ENCODE results near the gene UBAP1.
"Not testable (repeated sequence)": the region's sequence is repeated elsewhere in the genome, so short reads cannot be mapped to it uniquely, and the experiment has no call there.

UBAP1 gene

GRCh38 chr9:34227445-34227844 is 48.6 kb downstream of the UBAP1 start:
- H3K27ac ChIP-seq (ENCODE audit: low read length): no peak overlapping the region
- no peak overlapping the region for H3K9ac ChIP-seq (ENCODE audit: low read length in 2 of 2)
- H3K4me3 ChIP-seq (ENCODE audit: low read length in 2 of 2): no peak overlapping the region
- H3K36me3 ChIP-seq (ENCODE audit: control insufficient read depth in 2 of 2, insufficient read depth in 2 of 2, low read length in 2 of 2): peaks cover 0 to 2% of the 10 kb centered on the region in 2 donors
- H3K9me3 ChIP-seq (ENCODE audit: control insufficient read depth in 2 of 2, low read length in 2 of 2): no peaks in the 10 kb centered on the region
- H3K27me3 ChIP-seq (ENCODE audit: control insufficient read depth in 1 of 2, insufficient read depth in 2 of 2, low read length in 2 of 2): no peaks in the 10 kb centered on the region
- H3K4me1 ChIP-seq (ENCODE audit: control insufficient read depth, insufficient read depth, low read length): no peaks in the 10 kb centered on the region

GRCh38 chr9:34230556-34230955 is 51.7 kb downstream of the UBAP1 start:
- H3K27ac ChIP-seq (ENCODE audit: low read length): no peak overlapping the region
- H3K4me1 ChIP-seq (ENCODE audit: control insufficient read depth, insufficient read depth, low read length): no peaks in the 10 kb centered on the region
- H3K4me3 ChIP-seq (ENCODE audit: low read length in 2 of 2): no peak overlapping the region
- H3K27me3 ChIP-seq (ENCODE audit: control insufficient read depth in 1 of 2, insufficient read depth in 2 of 2, low read length in 2 of 2): no peaks in the 10 kb centered on the region
- H3K9me3 ChIP-seq (ENCODE audit: control insufficient read depth in 2 of 2, low read length in 2 of 2): no peaks in the 10 kb centered on the region
- H3K9ac ChIP-seq (ENCODE audit: low read length in 2 of 2): no peak overlapping the region
- no peaks in the 10 kb centered on the region for H3K36me3 ChIP-seq (ENCODE audit: control insufficient read depth in 2 of 2, insufficient read depth in 2 of 2, low read length in 2 of 2)

- no peak overlapping the region for H3K4me3 ChIP-seq (ENCODE audit: low read length in 2 of 2)
- H3K9ac ChIP-seq (ENCODE audit: low read length in 2 of 2): no peak overlapping the region
- H3K27ac ChIP-seq (ENCODE audit: low read length): no peak overlapping the region
- H3K9me3 ChIP-seq (ENCODE audit: control insufficient read depth in 2 of 2, low read length in 2 of 2): no peaks in the 10 kb centered on the region
- H3K4me1 ChIP-seq (ENCODE audit: control insufficient read depth, insufficient read depth, low read length): no peaks in the 10 kb centered on the region
- H3K27me3 ChIP-seq (ENCODE audit: control insufficient read depth in 1 of 2, insufficient read depth in 2 of 2, low read length in 2 of 2): no peaks in the 10 kb centered on the region
- peaks cover 4 to 6% of the 10 kb centered on the region in 2 donors for H3K36me3 ChIP-seq (ENCODE audit: control insufficient read depth in 2 of 2, insufficient read depth in 2 of 2, low read length in 2 of 2)
Measured at GRCh38 chr9:34232201-34232600, 53.4 kb downstream of the UBAP1 start.

- Histone ChIP-seq H3K9ac (ENCODE audit: low read length in 2 of 2) (no peak overlapping the region), H3K27ac (ENCODE audit: low read length) (no peak overlapping the region), H3K36me3 (ENCODE audit: control insufficient read depth in 2 of 2, insufficient read depth in 2 of 2, low read length in 2 of 2) (peaks cover 4 to 6% of the 10 kb centered on the region in 2 donors), H3K9me3 (ENCODE audit: control insufficient read depth in 2 of 2, low read length in 2 of 2) (no peaks in the 10 kb centered on the region), H3K4me1 (ENCODE audit: control insufficient read depth, insufficient read depth, low read length) (no peaks in the 10 kb centered on the region), H3K4me3 (ENCODE audit: low read length in 2 of 2) (no peak overlapping the region), H3K27me3 (ENCODE audit: control insufficient read depth in 1 of 2, insufficient read depth in 2 of 2, low read length in 2 of 2) (no peaks in the 10 kb centered on the region)
Measured at GRCh38 chr9:34233672-34234071, 54.8 kb downstream of the UBAP1 start.

GRCh38 chr9:34237836-34238235 is 59.0 kb downstream of the UBAP1 start:
- Histone ChIP-seq H3K9ac (ENCODE audit: low read length in 2 of 2) (no peak overlapping the region), H3K4me3 (ENCODE audit: low read length in 2 of 2) (no peak overlapping the region), H3K4me1 (ENCODE audit: control insufficient read depth, insufficient read depth, low read length) (no peaks in the 10 kb centered on the region), H3K27ac (ENCODE audit: low read length) (no peak overlapping the region), H3K9me3 (ENCODE audit: control insufficient read depth in 2 of 2, low read length in 2 of 2) (no peaks in the 10 kb centered on the region), H3K27me3 (ENCODE audit: control insufficient read depth in 1 of 2, insufficient read depth in 2 of 2, low read length in 2 of 2) (no peaks in the 10 kb centered on the region), H3K36me3 (ENCODE audit: control insufficient read depth in 2 of 2, insufficient read depth in 2 of 2, low read length in 2 of 2) (peaks cover 14 to 21% of the 10 kb centered on the region in 2 donors)

GRCh38 chr9:34240006-34240405 is 61.2 kb downstream of the UBAP1 start:
- peaks cover 17 to 21% of the 10 kb centered on the region in 2 donors for H3K36me3 ChIP-seq (ENCODE audit: control insufficient read depth in 2 of 2, insufficient read depth in 2 of 2, low read length in 2 of 2)
- H3K9ac ChIP-seq (ENCODE audit: low read length in 2 of 2): no peak overlapping the region
- no peaks in the 10 kb centered on the region for H3K9me3 ChIP-seq (ENCODE audit: control insufficient read depth in 2 of 2, low read length in 2 of 2)
- peaks cover 4% of the 10 kb centered on the region for H3K4me1 ChIP-seq (ENCODE audit: control insufficient read depth, insufficient read depth, low read length)
- no peak overlapping the region for H3K4me3 ChIP-seq (ENCODE audit: low read length in 2 of 2)
- no peaks in the 10 kb centered on the region for H3K27me3 ChIP-seq (ENCODE audit: control insufficient read depth in 1 of 2, insufficient read depth in 2 of 2, low read length in 2 of 2)
- no peak overlapping the region for H3K27ac ChIP-seq (ENCODE audit: low read length)

- H3K36me3 ChIP-seq (ENCODE audit: control insufficient read depth in 2 of 2, insufficient read depth in 2 of 2, low read length in 2 of 2): peaks cover 13 to 18% of the 10 kb centered on the region in 2 donors
- no peaks in the 10 kb centered on the region for H3K27me3 ChIP-seq (ENCODE audit: control insufficient read depth in 1 of 2, insufficient read depth in 2 of 2, low read length in 2 of 2)
- H3K4me1 ChIP-seq (ENCODE audit: control insufficient read depth, insufficient read depth, low read length): peaks cover 6% of the 10 kb centered on the region
- no peak overlapping the region for H3K9ac ChIP-seq (ENCODE audit: low read length in 2 of 2)
- no peak overlapping the region for H3K27ac ChIP-seq (ENCODE audit: low read length)
- no peak overlapping the region for H3K4me3 ChIP-seq (ENCODE audit: low read length in 2 of 2)
- H3K9me3 ChIP-seq (ENCODE audit: control insufficient read depth in 2 of 2, low read length in 2 of 2): no peaks in the 10 kb centered on the region
Measured at GRCh38 chr9:34242830-34243229, 64.0 kb downstream of the UBAP1 start.

- not testable (repeated sequence) for H3K27ac ChIP-seq (ENCODE audit: low read length); H3K4me3 ChIP-seq (ENCODE audit: low read length in 2 of 2); H3K9ac ChIP-seq (ENCODE audit: low read length in 2 of 2); H3K9me3 ChIP-seq (ENCODE audit: control insufficient read depth in 2 of 2, low read length in 2 of 2); H3K27me3 ChIP-seq (ENCODE audit: control insufficient read depth in 1 of 2, insufficient read depth in 2 of 2, low read length in 2 of 2)
- Histone ChIP-seq H3K36me3 (ENCODE audit: control insufficient read depth in 2 of 2, insufficient read depth in 2 of 2, low read length in 2 of 2) (peaks cover 18 to 25% of the 10 kb centered on the region in 2 donors), H3K4me1 (ENCODE audit: control insufficient read depth, insufficient read depth, low read length) (peaks cover 14% of the 10 kb centered on the region)
Measured at GRCh38 chr9:34245212-34245611, 66.4 kb downstream of the UBAP1 start.

- no peak overlapping the region for H3K9ac ChIP-seq (ENCODE audit: low read length in 2 of 2)
- no peak overlapping the region for H3K27ac ChIP-seq (ENCODE audit: low read length)
- H3K27me3 ChIP-seq (ENCODE audit: control insufficient read depth in 1 of 2, insufficient read depth in 2 of 2, low read length in 2 of 2): no peaks in the 10 kb centered on the region
- H3K9me3 ChIP-seq (ENCODE audit: control insufficient read depth in 2 of 2, low read length in 2 of 2): no peaks in the 10 kb centered on the region
- H3K36me3 ChIP-seq (ENCODE audit: control insufficient read depth in 2 of 2, insufficient read depth in 2 of 2, low read length in 2 of 2): peaks cover 29 to 31% of the 10 kb centered on the region in 2 donors
- peaks cover 14% of the 10 kb centered on the region for H3K4me1 ChIP-seq (ENCODE audit: control insufficient read depth, insufficient read depth, low read length)
- H3K4me3 ChIP-seq (ENCODE audit: low read length in 2 of 2): no peak overlapping the region
Measured at GRCh38 chr9:34246453-34246852, 67.6 kb downstream of the UBAP1 start.

GRCh38 chr9:34247782-34248181 is 68.9 kb downstream of the UBAP1 start:
- Histone ChIP-seq H3K4me1 (ENCODE audit: control insufficient read depth, insufficient read depth, low read length) (peaks cover 16% of the 10 kb centered on the region), H3K36me3 (ENCODE audit: control insufficient read depth in 2 of 2, insufficient read depth in 2 of 2, low read length in 2 of 2) (peaks cover 26 to 29% of the 10 kb centered on the region in 2 donors)
- H3K27ac ChIP-seq (ENCODE audit: low read length): not testable (repeated sequence)

GRCh38 chr9:34249274-34249673 is 70.4 kb downstream of the UBAP1 start:
- Histone ChIP-seq H3K9ac (ENCODE audit: low read length in 2 of 2) (no peak overlapping the region), H3K4me3 (ENCODE audit: low read length in 2 of 2) (no peak overlapping the region), H3K27me3 (ENCODE audit: control insufficient read depth in 1 of 2, insufficient read depth in 2 of 2, low read length in 2 of 2) (no peaks in the 10 kb centered on the region), H3K9me3 (ENCODE audit: control insufficient read depth in 2 of 2, low read length in 2 of 2) (no peaks in the 10 kb centered on the region), H3K27ac (ENCODE audit: low read length) (no peak overlapping the region), H3K4me1 (ENCODE audit: control insufficient read depth, insufficient read depth, low read length) (peaks cover 28% of the 10 kb centered on the region), H3K36me3 (ENCODE audit: control insufficient read depth in 2 of 2, insufficient read depth in 2 of 2, low read length in 2 of 2) (peaks cover 24 to 26% of the 10 kb centered on the region in 2 donors)

More at GRCh38 chr9:34247782-34248181, 68.9 kb downstream of the UBAP1 start:
- H3K9me3 ChIP-seq (ENCODE audit: control insufficient read depth in 2 of 2, low read length in 2 of 2); H3K27me3 ChIP-seq (ENCODE audit: control insufficient read depth in 1 of 2, insufficient read depth in 2 of 2, low read length in 2 of 2); H3K9ac ChIP-seq (ENCODE audit: low read length in 2 of 2); H3K4me3 ChIP-seq (ENCODE audit: low read length in 2 of 2): not testable (repeated sequence)
